DMS153 treated with DMSO at 0.1 percent for 48 hours (cell line): Measurements from ENCODE around the gene GALK1.
A peak's percentile ranks its signal among the peaks of the same experiment; 100 is the strongest.
"Not testable (repeated sequence)": the region's sequence is repeated elsewhere in the genome, so short reads cannot be mapped to it uniquely, and the experiment has no call there.

Experiments
- DNase-seq: peaks from one replicate; lab custom pipeline; 2025; ENCODE audit not compliant: unreplicated experiment; lab: John Stamatoyannopoulos, UW

GALK1 gene

GRCh38 chr17:75764711-75765421 is at the start of gene GALK1:
Gene GALK1, minus strand, starts transcription at chr17:75765192. Its CDS starts 56 bp downstream, at chr17:75765136.
- DNase-seq = peak; percentile 44

- no peak for DNase-seq
Measured at GRCh38 chr17:75814021-75814395, 49.0 kb upstream of the GALK1 start.

- no peak for DNase-seq
Measured at GRCh38 chr17:75813081-75814020, 48.4 kb upstream of the GALK1 start.

GRCh38 chr17:75812096-75813013 is 47.4 kb upstream of the GALK1 start:
- DNase-seq = no peak

GRCh38 chr17:75811174-75811573 is 46.2 kb upstream of the GALK1 start:
- no peak for DNase-seq

- not testable (repeated sequence) for DNase-seq
Measured at GRCh38 chr17:75810756-75811155, 45.8 kb upstream of the GALK1 start.

GRCh38 chr17:75810216-75810615 is 45.2 kb upstream of the GALK1 start:
- DNase-seq = no peak

GRCh38 chr17:75809631-75810111 is 44.7 kb upstream of the GALK1 start:
- DNase-seq = no peak

- no peak for DNase-seq
Measured at GRCh38 chr17:75808905-75809621, 44.1 kb upstream of the GALK1 start.

GRCh38 chr17:75808549-75808904 is 43.5 kb upstream of the GALK1 start:
- DNase-seq = no peak

- no peak for DNase-seq
Measured at GRCh38 chr17:75807861-75808260, 42.9 kb upstream of the GALK1 start.

- DNase-seq = no peak
Measured at GRCh38 chr17:75806822-75807500, 42.0 kb upstream of the GALK1 start.

- no peak for DNase-seq
Measured at GRCh38 chr17:75803883-75804282, 38.9 kb upstream of the GALK1 start.

- DNase-seq = no peak
Measured at GRCh38 chr17:75799402-75799801, 34.4 kb upstream of the GALK1 start.

GRCh38 chr17:75795820-75796607 is 31.0 kb upstream of the GALK1 start:
- no peak for DNase-seq

GRCh38 chr17:75793460-75793859 is 28.5 kb upstream of the GALK1 start:
- DNase-seq = no peak

- no peak for DNase-seq
Measured at GRCh38 chr17:75791254-75791653, 26.3 kb upstream of the GALK1 start.

GRCh38 chr17:75785016-75785890 is 20.3 kb upstream of the GALK1 start:
- DNase-seq = peak; percentile 81
